GM19193 (cell line): ENCODE data around the gene WARS2.

ENCODE experiments used
- POLR2A ChIP-seq: IDR thresholded peaks from 4 replicates; pipeline ENCODE4 v1.6.1; 2011; ENCODE audit not compliant: insufficient read depth, insufficient read length; ENCODE audit errors: extremely low read depth

Gene WARS2

DNA sequence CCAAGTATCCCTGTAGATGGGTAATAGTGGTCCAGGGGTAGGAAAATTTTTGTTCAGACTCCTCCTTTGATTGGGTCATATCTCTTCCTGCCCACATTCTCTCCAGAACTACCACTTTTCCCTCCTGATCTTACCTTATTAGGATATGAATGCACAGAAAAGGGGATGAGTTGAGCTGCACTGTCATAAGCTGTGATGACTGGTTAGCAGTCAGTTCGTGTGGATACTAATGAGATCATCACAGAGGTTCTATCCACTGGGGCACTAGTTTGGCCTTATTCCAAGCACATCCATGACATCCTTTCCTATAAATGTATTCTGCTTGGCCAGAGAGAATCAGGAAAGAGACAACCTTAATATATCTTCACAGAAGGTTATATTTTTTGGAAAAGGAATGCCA, 130.3 kb downstream of the WARS2 start:
- no peak for TF ChIP-seq POLR2A

DNA sequence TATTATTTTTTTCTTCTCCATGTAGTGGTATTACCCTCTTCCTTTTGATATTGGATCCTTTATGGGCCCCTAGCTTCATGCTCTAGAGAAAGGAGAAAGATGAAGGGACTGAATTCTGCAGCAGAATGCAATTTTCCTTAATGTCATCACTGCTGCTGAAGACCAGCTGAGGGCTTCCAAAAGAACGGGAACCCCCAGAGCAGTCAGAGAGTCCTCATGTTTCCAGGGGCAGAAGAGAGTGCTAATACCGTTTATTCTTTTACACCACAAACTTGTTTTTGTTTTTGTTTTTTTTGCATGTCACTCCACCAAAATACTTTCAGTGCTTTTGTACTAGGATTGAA, 131.2 kb downstream of the WARS2 start:
- TF ChIP-seq POLR2A = no peak

DNA sequence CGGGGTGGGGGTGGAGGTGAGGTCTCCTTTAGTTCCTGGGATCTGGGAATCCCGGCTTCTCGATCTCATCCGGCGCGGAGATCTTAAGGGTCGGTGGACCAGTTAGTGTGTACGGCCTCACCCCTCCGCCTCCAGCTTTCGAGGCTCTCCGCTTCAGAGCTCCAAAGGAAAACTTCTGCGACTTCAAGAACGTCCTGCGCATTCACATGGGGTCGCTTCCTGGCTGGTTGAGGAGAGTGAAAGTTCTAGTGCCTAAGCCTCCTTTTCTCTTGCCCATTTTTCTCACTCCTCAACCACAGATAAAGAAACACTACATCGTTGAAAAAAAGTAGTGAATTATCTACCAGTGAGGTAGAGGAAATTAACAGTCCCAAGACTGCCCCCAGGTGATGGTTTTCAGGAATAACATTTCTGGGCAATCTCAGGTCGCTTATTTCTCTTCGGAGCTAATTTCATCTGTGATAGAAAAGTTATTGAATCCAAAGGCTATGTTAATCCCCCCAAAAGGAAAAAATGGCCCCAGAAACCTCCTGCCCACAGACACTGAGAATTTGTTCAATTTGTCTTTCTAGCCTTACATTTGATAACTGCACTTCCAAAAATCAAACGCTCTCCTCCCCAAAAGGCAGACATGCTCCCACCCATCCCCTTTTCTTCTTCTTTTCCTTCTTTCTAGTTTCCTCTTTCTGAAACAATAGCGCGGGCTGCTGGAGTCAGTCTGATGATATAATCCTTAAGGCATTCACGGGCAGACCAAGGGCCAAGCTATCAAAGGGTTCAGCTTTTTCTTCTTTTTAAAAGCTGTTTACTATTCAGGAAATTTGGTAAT, 131.8 kb downstream of the WARS2 start:
- no peak for TF ChIP-seq POLR2A

DNA sequence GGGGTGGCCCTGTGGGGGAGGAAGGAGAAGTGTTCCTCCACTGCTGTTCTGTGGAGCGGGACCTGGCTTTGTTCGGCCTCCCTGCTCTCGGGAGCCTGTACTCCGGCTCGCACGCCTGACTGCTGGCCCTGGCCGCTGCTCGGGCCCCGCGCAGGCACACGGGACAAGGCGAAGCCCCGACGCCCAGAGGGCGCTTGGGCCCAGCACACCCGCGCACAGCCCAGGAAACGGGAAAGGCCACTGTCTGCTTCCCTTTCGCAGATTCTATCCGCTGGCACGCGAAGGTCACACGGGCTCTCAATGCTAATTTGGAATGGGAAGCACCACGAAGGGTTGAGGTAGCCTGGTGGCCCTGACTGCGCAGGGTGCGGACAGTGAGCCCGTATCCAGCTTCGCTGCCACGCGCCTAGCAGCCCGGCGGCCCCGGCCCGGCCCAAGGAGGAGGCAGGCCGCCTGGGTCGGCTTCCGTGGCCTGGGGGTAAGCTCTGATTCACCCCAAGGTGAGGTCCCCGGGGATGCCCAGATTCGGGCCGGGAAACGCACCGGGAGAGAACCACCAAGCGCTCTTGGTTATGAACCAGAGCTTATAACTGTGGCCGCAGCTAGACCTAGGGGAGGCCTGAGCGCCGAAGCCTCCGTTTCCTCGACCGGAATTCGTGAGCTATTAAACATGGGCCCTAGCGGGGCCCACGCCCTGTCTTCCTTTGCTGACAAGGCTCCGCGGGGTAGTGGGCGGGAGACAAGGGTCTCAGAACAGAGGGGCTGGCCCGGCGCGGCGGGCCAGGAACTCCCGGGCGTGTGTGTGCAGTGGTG, 132.6 kb downstream of the WARS2 start:
- TF ChIP-seq POLR2A = no peak

DNA sequence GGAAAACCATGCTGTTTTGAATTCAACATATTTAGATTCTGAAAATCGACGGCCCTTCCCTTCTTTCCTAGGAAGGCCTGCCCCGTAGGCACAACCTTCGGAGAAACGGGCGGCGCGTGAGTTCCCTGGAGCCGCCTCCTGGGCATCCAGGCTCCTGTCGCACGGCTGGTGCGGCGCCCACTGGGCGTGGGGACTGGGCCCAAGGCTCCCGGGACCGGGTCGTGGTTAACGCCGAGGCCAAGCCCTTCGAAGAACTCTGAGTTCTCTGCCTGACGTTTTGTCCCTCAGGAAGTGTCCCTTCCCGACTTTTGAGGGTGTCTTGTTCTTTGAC, 133.1 kb downstream of the WARS2 start:
- no peak for TF ChIP-seq POLR2A

DNA sequence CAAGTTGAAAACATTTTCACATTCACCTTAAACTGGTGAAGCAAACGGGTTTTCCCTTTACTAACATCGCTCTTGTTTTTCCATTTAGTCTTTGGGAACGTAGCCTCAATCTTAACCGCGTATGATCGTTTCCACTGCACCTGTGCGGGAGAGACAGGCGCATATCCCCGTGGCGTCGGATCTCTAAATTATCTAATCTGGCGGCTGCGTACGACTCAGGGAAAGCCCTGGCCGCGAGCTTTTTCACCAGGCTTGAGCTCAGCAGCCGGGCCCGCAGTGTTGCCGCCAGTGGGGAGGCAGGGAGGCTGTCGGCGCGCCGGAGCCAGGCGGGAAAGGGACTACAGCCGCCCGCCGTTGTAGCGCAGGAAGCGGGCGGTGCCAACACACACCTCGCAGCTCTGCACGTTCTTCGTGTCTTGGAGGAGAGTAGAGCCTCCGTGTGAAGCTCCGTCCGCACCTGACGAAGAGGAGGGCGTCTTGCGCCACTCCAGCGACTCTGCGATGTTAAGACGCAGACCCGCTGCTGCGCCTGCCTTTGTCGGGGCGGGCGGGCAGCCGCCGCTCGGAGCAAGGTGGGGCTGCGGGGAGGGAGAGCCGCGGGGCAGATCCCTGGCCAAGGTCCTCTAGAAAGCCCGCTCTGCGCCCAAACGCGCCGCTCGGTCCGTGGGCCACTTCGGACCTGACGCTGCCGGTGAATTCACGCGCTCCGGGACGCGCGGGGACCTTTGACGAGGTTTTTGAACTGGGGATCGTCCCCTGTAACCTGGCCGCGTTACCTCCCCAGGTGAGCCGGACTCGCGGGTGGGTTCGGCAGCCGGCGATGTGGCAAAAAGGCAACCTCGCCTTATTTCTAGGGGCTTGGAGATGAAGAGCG, 133.8 kb downstream of the WARS2 start:
- no peak for TF ChIP-seq POLR2A

DNA sequence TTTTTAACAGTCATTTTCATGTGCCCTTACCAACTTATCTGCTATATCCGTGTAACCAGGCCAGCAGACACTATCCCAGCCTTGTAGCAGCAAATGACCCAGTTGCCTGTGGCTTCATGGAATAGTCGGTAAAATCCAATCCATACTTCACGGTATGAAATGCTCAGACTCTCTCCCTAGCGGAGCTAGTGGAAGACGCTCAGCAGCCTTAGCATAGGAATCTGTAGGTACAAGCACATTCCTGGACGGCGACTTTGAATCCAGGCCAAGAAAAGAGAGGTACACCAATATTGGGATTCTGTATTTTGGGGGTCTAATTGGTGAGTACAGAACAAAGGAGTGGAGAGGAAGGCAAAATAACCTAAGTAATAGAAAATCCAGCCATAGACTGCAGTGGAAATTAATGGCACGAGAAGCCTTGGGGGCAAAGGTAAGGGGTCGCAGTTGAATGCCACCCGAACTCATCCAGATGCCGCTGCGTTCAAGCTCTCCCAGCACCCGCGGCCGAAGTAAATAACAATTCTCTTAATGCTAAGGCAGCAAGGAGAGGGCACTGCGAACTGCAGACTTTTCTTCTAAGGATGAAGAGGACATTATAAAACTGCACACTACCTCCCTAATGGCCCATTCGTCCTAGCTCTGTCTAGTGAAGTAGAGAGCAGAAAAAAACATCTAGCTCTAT, 134.6 kb downstream of the WARS2 start:
- TF ChIP-seq POLR2A = no peak

DNA sequence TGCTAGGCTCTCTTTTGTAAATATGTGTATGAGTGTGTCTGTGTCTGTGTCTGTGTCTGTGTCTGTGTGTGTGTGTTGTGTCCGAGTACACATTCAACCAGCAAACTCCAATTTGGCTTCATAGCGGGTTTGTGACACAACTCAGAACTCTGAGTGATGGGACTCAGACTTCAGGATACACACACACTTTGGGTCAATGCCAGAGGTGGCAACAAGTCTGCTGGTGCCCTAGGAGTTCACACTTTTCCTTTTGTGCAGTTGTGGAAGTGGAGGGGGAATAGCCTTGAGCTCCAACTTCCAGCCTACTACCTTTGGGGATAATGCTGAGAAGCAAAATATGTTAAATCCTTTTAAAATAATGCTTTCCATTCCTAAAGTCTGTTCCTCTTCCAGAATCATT, 135.7 kb downstream of the WARS2 start:
- TF ChIP-seq POLR2A = no peak

DNA sequence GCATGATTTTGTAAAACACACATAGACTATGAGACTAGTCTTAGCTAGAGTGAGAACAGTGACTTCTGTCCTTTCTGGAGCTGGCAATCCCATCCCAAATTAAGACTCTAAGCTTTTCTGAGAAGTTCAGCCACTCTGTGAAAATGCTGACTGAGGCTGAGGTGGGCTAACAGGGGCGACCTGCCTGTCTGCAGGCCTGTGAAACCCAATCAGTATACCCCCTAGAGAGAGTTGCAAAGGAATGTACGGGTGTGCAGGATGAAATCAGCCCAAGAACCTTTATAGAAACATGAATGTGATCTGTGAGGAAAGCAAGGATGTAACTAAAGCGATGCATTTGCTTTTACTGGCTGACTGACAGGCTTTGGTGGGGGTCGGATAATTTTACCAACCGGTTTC, 136.3 kb downstream of the WARS2 start:
- no peak for TF ChIP-seq POLR2A

DNA sequence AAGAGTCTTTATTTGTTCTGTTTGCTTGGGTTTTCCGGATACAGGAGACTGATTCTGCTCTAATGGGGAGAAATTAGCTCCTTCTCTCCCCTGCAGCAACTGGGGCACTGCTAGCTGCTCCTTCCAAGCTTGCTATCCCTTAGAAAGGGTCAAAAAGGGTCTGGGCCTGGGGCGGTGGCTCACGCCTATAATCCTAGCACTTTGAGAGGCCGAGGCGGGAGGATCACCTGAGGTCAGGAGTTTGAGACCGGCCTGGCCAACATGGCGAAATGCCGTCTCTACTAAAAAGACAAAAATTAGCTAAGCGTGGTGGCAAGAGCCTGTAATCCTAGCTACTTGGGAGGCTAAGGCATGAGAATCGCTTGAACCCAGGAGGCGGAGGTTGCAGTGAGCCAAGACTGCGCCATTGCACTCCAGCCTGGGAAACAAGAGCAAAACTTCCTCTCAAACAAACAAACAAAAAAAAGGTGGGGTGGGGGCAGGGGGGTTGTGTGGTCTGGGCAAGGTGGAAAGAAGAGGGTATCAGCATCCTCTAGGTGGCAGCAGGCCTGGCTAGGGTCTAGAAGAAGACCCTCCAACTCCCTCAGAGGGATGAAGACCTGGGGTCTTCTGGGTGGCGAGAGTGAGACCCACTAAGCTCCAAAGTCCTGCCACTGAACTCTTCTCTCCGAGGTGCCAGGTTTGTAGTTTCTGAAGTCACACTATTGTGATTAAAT, 136.9 kb downstream of the WARS2 start:
- TF ChIP-seq POLR2A = no peak

DNA sequence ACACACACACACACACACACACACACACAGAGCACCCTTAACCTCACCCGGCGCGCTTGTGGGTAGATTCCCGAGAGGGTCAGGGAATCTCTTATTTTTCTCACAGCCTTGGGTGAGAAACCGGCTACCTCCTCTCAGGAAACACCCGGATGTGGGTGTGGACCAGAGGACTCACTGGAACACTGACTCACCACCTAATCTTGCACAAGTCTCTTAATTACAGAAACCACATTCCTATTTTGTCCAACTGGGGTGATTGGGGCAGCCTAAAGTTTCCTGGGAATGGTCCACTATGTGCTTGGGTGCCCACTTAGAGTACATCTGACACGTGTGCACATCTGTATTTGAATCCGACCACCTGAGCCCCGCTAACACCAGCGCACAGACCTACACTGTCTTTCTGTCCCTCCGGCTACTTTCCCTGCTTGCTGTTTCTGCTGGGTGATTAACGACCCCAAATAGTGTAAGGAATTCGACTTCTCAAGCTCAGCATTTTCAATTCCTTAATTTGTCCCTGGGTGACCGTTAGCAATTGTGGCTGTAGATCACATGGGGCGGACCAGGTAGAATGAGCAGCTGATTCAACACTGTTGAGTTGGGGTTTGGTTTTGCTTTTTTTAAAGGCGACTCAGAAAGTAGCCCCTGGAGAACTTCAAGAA, 138.3 kb downstream of the WARS2 start:
- no peak for TF ChIP-seq POLR2A

DNA sequence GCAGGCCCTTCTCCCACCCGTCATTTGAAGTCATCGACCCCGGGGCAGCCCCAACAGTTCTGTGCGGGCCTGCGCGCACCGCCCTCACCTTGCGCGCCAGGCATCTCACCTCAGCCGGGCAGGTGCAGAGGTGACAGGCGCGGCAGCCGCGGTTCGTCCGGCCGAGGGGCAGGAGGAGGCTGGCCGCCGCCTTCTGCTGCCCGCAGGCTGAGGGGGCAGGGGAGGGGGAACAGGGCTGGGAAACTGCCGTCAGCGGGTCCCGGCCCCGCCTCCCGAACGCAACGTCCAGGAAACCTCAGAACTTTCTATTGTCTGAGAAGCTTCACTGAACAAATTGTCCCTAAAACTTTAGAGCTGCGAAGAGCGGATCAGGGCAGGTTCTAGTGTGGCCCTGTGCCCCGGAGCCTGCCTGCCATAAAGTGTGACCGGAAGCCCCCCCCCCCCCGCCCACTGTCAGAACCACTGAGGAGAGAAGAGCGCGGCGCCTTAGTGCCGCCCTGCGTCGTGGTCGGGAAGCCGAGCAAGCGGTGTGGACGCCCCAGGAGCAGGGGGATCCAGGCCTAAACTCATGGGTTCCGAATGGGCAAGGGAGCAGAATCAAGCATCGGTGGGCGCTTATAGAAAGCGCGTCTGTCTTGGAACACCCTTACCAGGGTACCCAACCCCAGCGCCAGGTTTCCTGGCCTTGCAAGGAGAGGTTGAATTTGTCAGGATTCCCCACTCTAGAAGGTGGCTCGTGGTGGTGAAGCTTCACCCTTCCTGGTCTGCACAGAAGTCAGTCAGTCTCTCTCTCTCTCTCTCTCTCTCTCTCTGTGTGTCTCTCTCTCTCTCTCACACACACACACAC, 139.0 kb downstream of the WARS2 start:
- TF ChIP-seq POLR2A = no peak
